Endothelial cell (in vitro differentiated cells): ENCODE results near the gene OR56B1. TPM values are rescaled to one million over a fixed set of nuclear protein-coding genes. Genes with fewer than 3 reads are reported as not detected.

Experiments
- DNase-seq: peaks from one replicate; pipeline ENCODE4 v3.0.0; 2021; ENCODE audit warnings: low spot score
- H3K27ac Mint-ChIP-seq: one replicate; pipeline ENCODE4 v1.8.0; 2021; ENCODE audit warnings: mixed read lengths, inconsistent platforms; ENCODE audit not compliant: unreplicated experiment
- H3K27me3 Mint-ChIP-seq: one replicate; pipeline ENCODE4 v1.8.0; 2021; ENCODE audit warnings: mild to moderate bottlenecking, moderate library complexity, mixed read lengths, inconsistent platforms; ENCODE audit not compliant: unreplicated experiment
- H3K36me3 Mint-ChIP-seq: one replicate; pipeline ENCODE4 v1.8.0; 2021; ENCODE audit warnings: mild to moderate bottlenecking, low read depth, mixed read lengths, inconsistent platforms; ENCODE audit not compliant: unreplicated experiment
- H3K4me1 Mint-ChIP-seq: one replicate; pipeline ENCODE4 v1.8.0; 2021; ENCODE audit warnings: mild to moderate bottlenecking, mixed read lengths, inconsistent platforms; ENCODE audit not compliant: unreplicated experiment
- H3K4me3 Mint-ChIP-seq: one replicate; pipeline ENCODE4 v1.8.0; 2021; ENCODE audit warnings: mild to moderate bottlenecking, mixed read lengths, inconsistent platforms; ENCODE audit not compliant: unreplicated experiment
- H3K9me3 Mint-ChIP-seq: one replicate; pipeline ENCODE4 v1.8.0; 2021; ENCODE audit warnings: mixed read lengths, inconsistent platforms; ENCODE audit not compliant: unreplicated experiment
- total RNA-seq: library from RNA; stranded (reverse); fragmentation: NEBNext Ultra II Directional; extraction: Animal tissue kit (Norgen Biotek cat#: 25700); gene quantifications from one replicate; pipeline ENCODE4 v1.2.1, GENCODE V29; 2021; ENCODE audit not compliant: unreplicated experiment
- TF ChIP-seq, protein P1 (sequence below): fragments of 200-600 bp; sonication (generic); IDR thresholded peaks from one replicate; pipeline ENCODE4 v1.5.0; 2021; ENCODE audit warnings: antibody characterized with exemption; ENCODE audit not compliant: unreplicated experiment

The OR56B1 gene
- total RNA-seq, 1 donor from 2014 or later: not detected

DNA sequence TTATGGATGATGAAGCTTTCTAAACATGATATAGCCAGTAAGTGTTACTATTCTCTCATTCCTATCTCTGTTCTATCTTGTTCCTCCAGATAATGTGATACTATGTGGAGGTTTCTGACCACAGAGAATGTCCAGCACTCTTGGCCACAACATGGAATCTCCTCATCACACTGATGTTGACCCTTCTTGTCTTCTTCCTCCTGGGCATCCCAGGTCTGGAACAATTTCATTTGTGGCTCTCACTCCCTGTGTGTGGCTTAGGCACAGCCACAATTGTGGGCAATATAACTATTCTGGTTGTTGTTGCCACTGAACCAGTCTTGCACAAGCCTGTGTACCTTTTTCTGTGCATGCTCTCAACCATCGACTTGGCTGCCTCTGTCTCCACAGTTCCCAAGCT is 9.9 kb upstream of the OR56B1 start:
- DNase-seq: no peak
- H3K9me3 Mint-ChIP-seq: no peaks in the 10 kb centered on the region
- TF ChIP-seq, protein P1, sequence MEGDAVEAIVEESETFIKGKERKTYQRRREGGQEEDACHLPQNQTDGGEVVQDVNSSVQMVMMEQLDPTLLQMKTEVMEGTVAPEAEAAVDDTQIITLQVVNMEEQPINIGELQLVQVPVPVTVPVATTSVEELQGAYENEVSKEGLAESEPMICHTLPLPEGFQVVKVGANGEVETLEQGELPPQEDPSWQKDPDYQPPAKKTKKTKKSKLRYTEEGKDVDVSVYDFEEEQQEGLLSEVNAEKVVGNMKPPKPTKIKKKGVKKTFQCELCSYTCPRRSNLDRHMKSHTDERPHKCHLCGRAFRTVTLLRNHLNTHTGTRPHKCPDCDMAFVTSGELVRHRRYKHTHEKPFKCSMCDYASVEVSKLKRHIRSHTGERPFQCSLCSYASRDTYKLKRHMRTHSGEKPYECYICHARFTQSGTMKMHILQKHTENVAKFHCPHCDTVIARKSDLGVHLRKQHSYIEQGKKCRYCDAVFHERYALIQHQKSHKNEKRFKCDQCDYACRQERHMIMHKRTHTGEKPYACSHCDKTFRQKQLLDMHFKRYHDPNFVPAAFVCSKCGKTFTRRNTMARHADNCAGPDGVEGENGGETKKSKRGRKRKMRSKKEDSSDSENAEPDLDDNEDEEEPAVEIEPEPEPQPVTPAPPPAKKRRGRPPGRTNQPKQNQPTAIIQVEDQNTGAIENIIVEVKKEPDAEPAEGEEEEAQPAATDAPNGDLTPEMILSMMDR: no peak
- H3K36me3 Mint-ChIP-seq: peaks cover 14% of the 10 kb centered on the region
- no peak overlapping the region for H3K27ac Mint-ChIP-seq
- H3K4me3 Mint-ChIP-seq: no peak overlapping the region
- H3K4me1 Mint-ChIP-seq: peaks cover 7% of the 10 kb centered on the region
- peaks cover 4% of the 10 kb centered on the region for H3K27me3 Mint-ChIP-seq

DNA sequence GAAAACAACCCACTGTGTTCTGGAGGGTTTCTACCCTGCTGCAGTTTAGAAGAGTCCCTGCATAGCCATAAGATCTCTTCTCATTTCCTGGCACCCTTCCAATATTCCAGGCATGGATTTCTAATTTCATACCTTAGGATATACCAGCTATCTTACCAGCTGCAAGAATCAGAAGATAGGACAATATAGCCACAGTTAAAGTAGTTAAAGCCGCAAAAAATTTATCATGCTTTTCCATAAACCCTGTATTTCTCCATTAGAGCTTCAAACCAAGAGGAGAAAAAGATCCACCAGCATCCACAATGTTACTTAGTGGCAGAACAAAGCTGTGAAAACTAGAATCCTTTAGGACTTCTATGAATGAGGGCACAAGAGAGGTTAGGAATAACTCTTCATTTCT is 8.6 kb upstream of the OR56B1 start:
- Mint-ChIP-seq H3K27me3 (peaks cover 7% of the 10 kb centered on the region), H3K9me3 (no peaks in the 10 kb centered on the region), H3K4me3 (no peak overlapping the region), H3K27ac (no peak overlapping the region), H3K4me1 (peaks cover 7% of the 10 kb centered on the region), H3K36me3 (peaks cover 6% of the 10 kb centered on the region)
- DNase-seq: no peak
- TF ChIP-seq, protein P1: no peak

DNA sequence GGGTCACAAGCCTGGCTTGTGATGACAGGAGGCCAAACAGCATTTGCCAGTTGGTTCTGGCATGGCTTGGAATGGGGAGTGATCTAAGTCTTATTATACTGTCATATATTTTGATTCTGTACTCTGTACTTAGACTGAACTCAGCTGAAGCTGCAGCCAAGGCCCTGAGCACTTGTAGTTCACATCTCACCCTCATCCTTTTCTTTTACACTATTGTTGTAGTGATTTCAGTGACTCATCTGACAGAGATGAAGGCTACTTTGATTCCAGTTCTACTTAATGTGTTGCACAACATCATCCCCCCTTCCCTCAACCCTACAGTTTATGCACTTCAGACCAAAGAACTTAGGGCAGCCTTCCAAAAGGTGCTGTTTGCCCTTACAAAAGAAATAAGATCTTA is 843 bp downstream of the OR56B1 start:
- H3K4me3 Mint-ChIP-seq: no peak overlapping the region
- peaks cover 30% of the 10 kb centered on the region for H3K4me1 Mint-ChIP-seq
- TF ChIP-seq, protein P1: no peak
- no peak for DNase-seq
- H3K27me3 Mint-ChIP-seq: no peaks in the 10 kb centered on the region
- no peak overlapping the region for H3K27ac Mint-ChIP-seq
- H3K9me3 Mint-ChIP-seq: no peaks in the 10 kb centered on the region
- peaks cover 5% of the 10 kb centered on the region for H3K36me3 Mint-ChIP-seq

DNA sequence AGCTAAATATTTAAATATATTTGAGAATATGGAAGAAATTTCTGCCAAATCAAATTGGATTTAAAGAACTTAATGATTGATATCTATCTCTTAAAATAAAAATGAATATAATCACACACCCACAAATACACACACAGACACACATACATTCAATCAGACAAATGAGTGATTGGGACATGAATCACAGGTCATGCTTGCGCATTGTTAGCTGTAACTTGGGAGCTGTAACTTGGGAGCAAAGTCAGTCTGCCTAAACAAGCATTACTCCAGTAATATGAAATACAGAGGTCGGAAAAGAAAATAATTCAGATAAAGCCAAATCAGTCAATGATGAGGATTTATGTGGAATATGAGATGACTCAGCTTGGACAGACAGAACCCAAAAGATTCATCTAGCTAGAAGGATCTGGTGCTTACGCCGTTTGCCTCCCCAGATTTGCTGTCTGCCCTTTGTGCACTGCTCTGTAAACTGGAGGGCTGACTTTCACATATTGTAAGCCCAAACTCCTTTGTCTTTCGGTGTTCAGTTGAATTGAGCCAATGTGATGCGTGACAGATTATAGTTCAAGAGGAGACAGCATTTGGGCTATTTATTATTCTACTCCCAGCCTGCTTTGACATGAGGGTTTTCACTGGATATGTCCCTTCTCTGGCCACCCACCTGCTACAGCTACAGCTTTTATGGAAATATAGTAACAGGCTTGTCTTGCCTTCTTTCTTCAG is 1.6 kb downstream of the OR56B1 start:
- H3K9me3 Mint-ChIP-seq: no peaks in the 10 kb centered on the region
- peaks cover 5% of the 10 kb centered on the region for H3K36me3 Mint-ChIP-seq
- no peak overlapping the region for H3K27ac Mint-ChIP-seq
- TF ChIP-seq, protein P1: no peak
- H3K4me3 Mint-ChIP-seq: no peak overlapping the region
- no peak for DNase-seq
- no peaks in the 10 kb centered on the region for H3K27me3 Mint-ChIP-seq
- H3K4me1 Mint-ChIP-seq: peaks cover 36% of the 10 kb centered on the region

DNA sequence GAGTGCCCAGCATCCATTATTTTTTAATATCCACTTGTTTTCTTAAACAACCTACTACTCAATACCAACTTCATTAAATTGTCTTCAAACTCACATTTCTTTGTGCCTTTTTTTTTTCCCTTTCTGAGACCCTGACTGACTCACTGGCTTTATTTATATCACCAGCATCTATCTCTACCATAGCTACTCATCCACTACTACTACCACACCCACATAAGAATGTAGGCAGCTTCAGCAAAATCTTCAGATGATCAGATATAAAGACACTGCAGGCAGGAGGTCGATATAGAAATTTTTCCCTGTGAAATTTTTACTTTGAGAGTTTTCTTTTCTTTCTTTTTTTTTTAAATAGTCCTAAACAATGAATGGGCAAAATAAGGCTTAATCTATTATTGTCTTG is 2.2 kb downstream of the OR56B1 start:
- no peak overlapping the region for H3K4me3 Mint-ChIP-seq
- H3K9me3 Mint-ChIP-seq: no peaks in the 10 kb centered on the region
- peaks cover 5% of the 10 kb centered on the region for H3K36me3 Mint-ChIP-seq
- TF ChIP-seq, protein P1: no peak
- H3K27ac Mint-ChIP-seq: no peak overlapping the region
- H3K4me1 Mint-ChIP-seq: peaks cover 42% of the 10 kb centered on the region
- DNase-seq: no peak
- H3K27me3 Mint-ChIP-seq: no peaks in the 10 kb centered on the region
